ENCODE measurements around the gene COG8.

DNA sequence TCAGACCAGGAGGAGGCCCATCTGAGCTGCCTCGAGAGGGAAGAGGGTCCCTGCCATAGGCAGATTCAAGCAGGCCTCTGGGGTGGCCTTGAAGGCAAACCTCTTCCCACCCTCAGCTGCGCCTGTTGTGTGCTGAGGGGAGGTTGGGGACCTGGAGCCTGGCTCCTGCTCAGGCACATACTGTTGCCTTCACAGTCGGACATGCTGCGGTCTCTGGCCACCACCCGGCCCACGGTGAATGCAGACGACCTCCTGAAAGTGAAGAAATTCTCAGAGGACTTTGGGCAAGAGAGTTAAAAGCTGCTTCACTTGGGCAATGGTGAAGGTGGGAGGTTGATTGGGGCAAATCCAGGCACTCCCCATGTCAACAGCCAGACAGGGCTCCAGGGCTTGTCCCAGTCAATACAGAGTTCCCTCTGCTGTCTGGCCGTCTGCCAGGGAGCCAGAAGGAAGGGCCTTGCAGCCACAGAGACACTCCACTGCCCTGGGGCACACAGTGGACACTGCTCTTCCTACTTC lies 15.3 kb downstream of the COG8 start:
- TF ChIP-seq, protein P1, sequence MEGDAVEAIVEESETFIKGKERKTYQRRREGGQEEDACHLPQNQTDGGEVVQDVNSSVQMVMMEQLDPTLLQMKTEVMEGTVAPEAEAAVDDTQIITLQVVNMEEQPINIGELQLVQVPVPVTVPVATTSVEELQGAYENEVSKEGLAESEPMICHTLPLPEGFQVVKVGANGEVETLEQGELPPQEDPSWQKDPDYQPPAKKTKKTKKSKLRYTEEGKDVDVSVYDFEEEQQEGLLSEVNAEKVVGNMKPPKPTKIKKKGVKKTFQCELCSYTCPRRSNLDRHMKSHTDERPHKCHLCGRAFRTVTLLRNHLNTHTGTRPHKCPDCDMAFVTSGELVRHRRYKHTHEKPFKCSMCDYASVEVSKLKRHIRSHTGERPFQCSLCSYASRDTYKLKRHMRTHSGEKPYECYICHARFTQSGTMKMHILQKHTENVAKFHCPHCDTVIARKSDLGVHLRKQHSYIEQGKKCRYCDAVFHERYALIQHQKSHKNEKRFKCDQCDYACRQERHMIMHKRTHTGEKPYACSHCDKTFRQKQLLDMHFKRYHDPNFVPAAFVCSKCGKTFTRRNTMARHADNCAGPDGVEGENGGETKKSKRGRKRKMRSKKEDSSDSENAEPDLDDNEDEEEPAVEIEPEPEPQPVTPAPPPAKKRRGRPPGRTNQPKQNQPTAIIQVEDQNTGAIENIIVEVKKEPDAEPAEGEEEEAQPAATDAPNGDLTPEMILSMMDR (IDR thresholded peaks at IDR 0.05) = no peak
- TF ChIP-seq POLR2A (IDR thresholded peaks at IDR 0.05) = no peak
